GM20431 (cell line): ENCODE measurements around the gene MYOD1.

Experiments
- in situ Hi-C: fragments of 300-500 bp; cut with MseI, MboI; formaldehyde crosslinking; loops from one replicate; pipeline ENCODE4 v1.15.0; 2020; ENCODE audit warnings: low sequenced_read_pairs; ENCODE audit not compliant: unreplicated experiment

MYOD1 gene

GRCh38 chr11:17746096-17746495, 26.7 kb downstream of the MYOD1 start:
- in situ Hi-C loops, result no loop called here

GRCh38 chr11:17747131-17747955, 28.0 kb downstream of the MYOD1 start:
- in situ Hi-C loops, result no loop called here

DNA sequence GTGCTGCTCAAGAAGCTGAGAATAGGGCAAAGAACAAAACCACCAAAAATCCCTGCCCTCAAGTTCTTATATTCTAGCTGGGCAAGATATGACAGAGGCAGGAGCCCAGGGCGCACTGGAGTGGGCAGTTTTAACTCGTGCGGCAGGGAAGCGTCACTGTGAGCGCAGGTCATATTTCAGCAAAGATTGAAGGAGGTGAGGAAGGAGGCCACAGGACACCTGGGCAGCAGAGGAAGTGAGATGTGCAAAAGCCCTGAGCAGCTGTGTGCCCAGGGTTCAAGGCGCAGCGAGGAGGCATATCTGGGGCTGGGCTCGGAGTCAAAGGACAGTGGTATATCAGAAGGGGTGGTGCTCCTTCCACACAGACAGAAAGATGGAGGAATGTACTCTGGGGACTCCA, 28.7 kb downstream of the MYOD1 start:
- in situ Hi-C loops, result no loop called here

- in situ Hi-C loops, result no loop called here
Observed at GRCh38 chr11:17748761-17749721, 29.7 kb downstream of the MYOD1 start.

GRCh38 chr11:17750013-17750800, 30.8 kb downstream of the MYOD1 start:
- in situ Hi-C loops, result loop anchor here (10.0 kb wide), 1 partner anchor 225 kb away; no protein-coding TSS in a partner anchor

DNA sequence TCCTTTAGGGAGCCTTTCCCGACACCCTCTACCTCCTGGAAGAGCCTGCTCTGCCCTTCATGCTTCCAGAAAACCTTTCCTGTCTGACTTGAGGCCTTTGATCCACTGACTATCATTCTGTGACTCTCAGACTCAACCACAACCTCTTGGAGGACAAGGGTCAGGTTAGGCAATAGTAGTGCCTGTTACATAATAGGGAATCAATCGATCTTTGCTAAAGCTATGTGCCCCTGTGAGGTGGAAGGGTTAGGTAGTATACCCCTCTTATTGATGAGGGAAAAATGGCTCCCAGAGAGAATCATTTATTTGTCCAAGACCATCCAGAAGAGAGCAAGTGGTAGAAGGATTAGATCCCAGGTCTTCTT, 31.4 kb downstream of the MYOD1 start:
- in situ Hi-C loops, result loop anchor here (10.0 kb wide), 1 partner anchor 224 kb away; no protein-coding TSS in a partner anchor

DNA sequence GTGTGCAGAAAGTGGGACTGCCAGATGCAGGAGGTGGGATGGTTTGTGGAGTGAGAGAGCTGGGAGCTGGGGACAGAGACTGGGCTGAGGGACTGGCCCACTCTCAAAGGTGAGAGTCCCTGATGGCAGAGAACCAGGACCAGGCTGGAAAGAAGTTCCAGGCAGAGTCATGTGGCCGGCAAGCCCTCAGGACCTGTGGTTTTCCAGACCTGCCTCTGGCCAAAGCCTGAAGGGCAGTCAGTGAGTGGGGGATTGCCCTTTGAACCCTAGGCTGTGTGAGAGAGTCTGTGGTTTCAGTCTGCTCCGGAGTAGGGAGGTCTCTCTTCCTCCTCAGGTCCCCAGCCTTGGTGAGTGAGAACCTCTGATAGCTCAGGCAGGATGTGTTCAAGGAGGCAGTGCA, 32.2 kb downstream of the MYOD1 start:
- in situ Hi-C loops, result loop anchor here (10.0 kb wide), 1 partner anchor 223 kb away; no protein-coding TSS in a partner anchor

- in situ Hi-C loops, result loop anchor here (10.0 kb wide), 1 partner anchor 223 kb away; no protein-coding TSS in a partner anchor
Observed at GRCh38 chr11:17752144-17752543, 32.8 kb downstream of the MYOD1 start.

DNA sequence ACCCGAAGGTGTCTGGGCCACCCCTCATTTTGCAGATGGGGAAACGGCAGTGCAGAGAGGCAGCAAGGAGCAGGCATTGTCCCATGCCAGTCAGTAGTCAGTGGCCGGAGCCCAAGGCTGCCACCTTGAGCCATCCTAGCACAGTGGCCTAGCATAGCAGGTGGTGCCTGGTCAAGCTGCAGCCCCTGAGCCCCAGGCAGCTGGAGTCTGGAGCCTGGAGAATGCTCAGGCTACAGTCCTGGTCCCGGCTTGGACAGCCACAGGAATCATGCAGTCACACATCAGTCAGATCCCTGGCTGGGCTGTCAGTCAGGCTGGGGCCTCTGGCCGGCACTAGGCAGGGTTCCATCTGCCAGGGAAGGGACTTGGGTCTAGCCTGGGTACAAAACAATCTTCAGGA, 33.8 kb downstream of the MYOD1 start:
- in situ Hi-C loops, result loop anchor here (10.0 kb wide), 1 partner anchor 222 kb away; no protein-coding TSS in a partner anchor

DNA sequence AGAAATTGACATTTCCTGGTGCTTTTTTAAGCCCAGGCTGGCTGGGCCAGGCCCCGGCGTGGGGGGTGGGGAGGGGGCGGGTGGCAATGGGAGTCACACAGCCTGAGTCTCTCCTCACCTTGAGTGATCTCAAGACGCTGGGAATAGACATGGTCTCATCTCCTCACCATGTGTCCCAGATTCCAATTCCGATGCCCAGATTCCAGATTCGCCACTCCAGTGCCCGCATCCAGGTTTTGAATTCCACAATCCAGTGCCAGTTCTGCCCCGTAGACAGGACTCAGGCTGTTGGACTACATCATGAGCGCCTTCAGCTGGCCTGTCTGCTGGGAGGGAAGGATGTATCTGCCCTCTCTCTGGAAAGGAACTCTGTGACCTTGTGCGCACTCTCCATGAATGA, 34.3 kb downstream of the MYOD1 start:
- in situ Hi-C loops, result loop anchor here (10.0 kb wide), 1 partner anchor 221 kb away; no protein-coding TSS in a partner anchor

- in situ Hi-C loops, result loop anchor here (10.0 kb wide), 1 partner anchor 219 kb away; no protein-coding TSS in a partner anchor
Observed at GRCh38 chr11:17755891-17756290, 36.5 kb downstream of the MYOD1 start.

GRCh38 chr11:17760102-17761029, 41.0 kb downstream of the MYOD1 start:
- in situ Hi-C loops, result no loop called here

GRCh38 chr11:17762309-17762974, 43.1 kb downstream of the MYOD1 start:
- in situ Hi-C loops, result no loop called here

DNA sequence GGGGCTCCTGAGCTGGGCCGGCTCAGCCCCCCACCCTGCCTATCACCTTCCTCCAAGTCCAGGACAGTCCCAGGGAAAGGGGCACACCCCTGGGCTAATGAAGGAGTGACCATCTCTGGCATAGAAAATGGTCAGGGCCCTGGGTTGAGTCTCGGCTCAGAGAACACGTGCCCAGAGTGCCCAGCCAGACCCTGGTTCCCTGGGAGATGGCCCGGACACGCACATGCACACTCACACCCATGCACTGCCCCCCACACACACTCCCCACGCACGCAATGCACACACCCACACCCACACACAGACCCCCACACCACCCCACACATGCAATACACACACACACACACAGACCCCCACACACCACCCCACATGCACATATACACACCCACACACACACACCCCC, 43.9 kb downstream of the MYOD1 start:
- in situ Hi-C loops, result no loop called here

DNA sequence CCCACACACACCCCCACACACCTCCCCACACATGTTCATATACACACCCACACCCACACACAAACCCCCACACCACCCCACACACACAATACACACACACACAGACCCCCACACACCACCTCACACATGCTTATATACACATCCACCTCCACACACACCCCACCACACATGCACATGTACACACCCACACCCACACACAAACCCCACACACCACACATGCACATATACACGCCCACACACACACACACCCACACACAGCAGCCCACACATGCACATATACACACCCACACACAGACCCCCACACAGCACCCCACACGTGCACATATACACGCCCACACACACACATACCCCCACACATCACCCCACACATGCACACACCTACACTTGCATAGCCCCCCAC, 44.3 kb downstream of the MYOD1 start:
- in situ Hi-C loops, result no loop called here

DNA sequence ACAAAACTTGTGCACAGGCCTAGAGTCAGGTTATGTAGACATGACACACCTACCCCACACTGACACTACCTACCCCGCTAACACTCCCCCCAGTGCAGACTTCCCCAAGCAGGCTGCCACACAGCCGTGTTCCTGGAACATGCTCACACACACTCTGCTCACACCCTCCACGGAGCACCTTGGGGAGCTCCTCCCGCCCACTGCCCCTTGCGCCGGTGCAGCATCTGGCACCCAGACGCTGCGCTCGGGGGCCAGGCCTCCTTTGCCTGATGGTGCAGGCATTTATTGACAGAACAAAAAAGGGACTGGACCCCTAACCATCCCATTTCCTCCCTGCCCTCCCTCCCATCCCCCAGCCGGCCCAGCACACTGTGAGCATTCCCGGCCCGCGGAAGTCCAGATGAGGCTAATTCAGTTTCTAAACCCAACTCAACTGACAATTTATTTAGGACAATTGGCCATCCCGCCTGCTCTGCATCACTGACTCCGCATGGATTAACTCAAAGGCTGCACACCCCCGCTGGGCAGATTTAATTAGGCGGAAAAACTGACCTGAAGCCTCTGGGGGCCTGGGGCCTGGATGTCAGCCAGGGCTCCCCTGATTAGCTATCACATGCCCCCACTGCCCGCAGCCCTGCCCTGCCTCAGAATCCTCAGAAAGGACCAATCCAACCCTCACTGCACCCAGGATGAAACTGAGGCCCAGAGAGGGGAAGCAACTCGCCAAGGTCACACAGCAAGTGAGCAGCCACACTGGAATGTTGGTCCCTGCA, 45.3 kb downstream of the MYOD1 start:
- in situ Hi-C loops, result no loop called here

DNA sequence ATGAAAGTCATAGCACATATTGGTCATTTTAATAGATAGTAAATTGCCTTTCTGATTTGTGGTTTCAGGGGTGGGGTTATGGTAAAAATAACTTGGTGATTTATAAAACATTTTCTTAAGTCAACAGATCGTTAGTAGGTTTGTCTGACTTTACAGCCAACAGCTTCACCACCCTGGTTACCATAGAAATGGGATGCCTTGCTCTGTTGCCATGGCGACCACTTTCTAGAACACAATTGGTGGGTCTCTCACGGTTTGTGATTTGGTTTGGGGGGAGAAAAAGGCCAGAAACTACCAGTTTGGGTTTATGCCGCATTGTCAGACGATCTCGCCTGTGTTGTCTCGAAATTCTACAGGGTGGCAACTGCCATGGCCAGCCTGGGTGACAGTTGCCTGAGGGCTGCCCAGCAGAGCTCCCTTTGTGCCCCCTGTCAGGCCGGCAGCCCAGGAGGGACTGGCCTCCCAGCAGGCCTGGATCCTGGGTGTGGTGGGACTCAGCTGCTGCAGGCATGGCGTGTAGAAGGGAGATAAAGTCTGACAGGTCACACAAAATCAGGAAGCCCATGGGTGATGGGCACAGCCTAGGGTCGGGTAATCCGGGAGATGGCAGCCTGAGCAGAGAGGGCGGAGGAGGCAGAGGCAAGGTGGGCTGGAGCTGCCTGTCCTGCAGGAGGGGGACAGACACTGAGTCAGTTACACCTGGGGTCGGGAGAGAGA, 46.1 kb downstream of the MYOD1 start:
- in situ Hi-C loops, result no loop called here
